Measurements from ENCODE around the gene CRABP2. TPM values are rescaled to one million over a fixed set of nuclear protein-coding genes. Genes with fewer than 3 reads are reported as not detected.

CRABP2 gene
- total RNA-seq, 1 experiment from 2014 or later: 1.1 TPM

DNA sequence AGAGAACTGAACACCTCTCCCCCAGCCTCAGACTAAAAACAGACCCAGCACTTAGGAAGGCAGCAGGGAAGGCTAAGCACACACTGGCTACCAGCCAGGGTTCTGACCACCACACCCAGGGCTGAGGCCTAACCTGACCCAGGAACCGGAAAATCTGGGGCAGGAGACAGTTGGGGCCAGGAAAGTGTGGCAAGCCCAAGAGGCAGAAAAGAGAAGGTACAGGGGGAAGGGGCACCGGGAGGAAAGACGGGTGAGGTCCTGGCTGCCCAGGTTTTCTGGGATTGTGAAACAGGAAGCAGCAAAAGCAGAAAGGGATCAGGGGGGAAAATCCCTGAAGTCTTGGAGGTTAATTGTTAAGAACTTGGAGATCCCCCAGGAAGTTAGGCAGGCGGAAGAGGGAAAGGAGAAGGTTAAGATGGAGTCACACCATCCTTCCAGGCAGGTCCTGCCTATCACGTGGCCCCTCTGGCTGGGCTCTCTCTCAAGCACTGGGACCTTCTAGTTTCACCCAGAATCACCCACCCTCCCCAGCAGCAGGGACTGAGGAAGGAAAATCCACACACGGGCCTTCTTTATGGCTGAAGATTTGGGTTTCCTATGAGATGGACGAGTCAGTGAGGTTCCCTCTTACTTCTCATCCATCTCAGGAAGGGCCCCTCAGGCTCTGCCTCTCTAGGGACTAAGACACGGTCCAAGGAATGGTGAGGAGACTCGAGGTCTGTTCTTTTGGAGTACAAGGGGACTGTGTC is 43.5 kb upstream of the CRABP2 start:
- Histone ChIP-seq H3K9me3 (ENCODE audit: low read depth, low read length, poor library complexity, severe bottlenecking) (no peaks in the 10 kb centered on the region), H3K4me3 (ENCODE audit: low read depth, low read length, poor library complexity, severe bottlenecking) (peak overlapping the region; percentile 92), H3K36me3 (ENCODE audit: insufficient read depth, low read length, poor library complexity, severe bottlenecking) (peaks cover 17% of the 10 kb centered on the region), H3K27me3 (replicated peaks; ENCODE audit: insufficient read depth, low read depth, low read length, poor library complexity) (no peaks in the 10 kb centered on the region), H3K4me1 (ENCODE audit: insufficient read depth, low read length, poor library complexity, severe bottlenecking) (peaks cover 44% of the 10 kb centered on the region), H3K27ac (ENCODE audit: low read depth, low read length, poor library complexity, severe bottlenecking) (peak overlapping the region; percentile 98)
- peak; percentile 29 for DNase-seq (ENCODE audit: low spot score)
- CTCF ChIA-PET: no interaction called here
- POLR2A ChIA-PET (ENCODE audit: low non-redundant PET): no interaction called here
- intact Hi-C loops (cut with micrococcal nuclease; ENCODE audit: unreplicated experiment): no loop called here
- BruUV-seq (replicated peaks): no TSS peak
- TF ChIP-seq, protein P1, sequence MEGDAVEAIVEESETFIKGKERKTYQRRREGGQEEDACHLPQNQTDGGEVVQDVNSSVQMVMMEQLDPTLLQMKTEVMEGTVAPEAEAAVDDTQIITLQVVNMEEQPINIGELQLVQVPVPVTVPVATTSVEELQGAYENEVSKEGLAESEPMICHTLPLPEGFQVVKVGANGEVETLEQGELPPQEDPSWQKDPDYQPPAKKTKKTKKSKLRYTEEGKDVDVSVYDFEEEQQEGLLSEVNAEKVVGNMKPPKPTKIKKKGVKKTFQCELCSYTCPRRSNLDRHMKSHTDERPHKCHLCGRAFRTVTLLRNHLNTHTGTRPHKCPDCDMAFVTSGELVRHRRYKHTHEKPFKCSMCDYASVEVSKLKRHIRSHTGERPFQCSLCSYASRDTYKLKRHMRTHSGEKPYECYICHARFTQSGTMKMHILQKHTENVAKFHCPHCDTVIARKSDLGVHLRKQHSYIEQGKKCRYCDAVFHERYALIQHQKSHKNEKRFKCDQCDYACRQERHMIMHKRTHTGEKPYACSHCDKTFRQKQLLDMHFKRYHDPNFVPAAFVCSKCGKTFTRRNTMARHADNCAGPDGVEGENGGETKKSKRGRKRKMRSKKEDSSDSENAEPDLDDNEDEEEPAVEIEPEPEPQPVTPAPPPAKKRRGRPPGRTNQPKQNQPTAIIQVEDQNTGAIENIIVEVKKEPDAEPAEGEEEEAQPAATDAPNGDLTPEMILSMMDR (conservative IDR thresholded peaks at IDR 0.05; ENCODE audit: low read depth, low read length): no peak
- TF ChIP-seq EZH2 (IDR thresholded peaks at IDR 0.05; ENCODE audit: borderline replicate concordance, low read depth, low read length, poor library complexity, severe bottlenecking): no peak

DNA sequence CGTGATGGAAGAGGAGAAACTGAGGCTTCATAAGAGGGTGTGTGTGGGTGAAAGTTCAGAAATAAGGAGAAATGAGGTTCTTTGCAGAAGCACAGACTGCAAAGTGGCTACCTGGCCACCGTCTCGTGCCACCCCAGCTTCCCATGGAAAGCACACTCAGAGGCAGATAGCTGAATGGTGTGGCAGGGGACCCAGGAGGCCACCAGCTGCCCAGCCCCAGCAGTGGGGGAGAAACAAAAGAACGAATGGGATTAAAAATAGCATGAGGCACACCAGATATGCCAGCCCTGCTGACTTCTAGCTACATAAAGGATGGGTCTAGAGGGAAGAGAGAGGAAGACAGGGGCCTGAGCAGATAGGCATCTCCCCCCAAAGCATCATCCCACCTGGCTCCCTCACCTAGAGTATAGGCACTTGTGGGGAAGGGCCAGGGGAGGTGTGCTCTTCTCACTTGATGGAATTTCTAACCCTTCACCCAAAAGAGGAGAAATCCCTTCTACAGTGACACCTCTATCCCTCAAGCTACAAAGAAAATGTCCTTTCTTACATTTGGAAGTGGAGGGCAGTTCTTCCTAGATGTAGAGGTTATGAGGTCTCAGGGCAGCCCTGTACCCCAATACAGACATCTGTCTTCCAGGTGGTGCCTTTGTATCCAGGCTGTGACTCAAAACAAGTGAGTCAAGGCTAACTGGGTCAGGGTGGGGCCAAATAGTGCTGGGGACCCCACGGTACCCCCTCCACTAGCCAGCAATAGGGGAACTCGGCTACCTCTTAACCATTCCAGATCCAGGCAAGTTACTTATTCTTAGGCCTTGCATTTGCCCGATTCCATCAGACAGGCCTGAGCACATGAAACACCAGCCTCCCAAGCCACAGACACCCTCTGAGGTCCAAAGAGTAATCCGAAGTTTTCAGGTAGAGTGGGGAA is 42.6 kb upstream of the CRABP2 start:
- Histone ChIP-seq H3K4me3 (ENCODE audit: low read depth, low read length, poor library complexity, severe bottlenecking) (peak overlapping the region; percentile 92), H3K4me1 (ENCODE audit: insufficient read depth, low read length, poor library complexity, severe bottlenecking) (peaks cover 42% of the 10 kb centered on the region), H3K27ac (ENCODE audit: low read depth, low read length, poor library complexity, severe bottlenecking) (peak overlapping the region; percentile 98), H3K9me3 (ENCODE audit: low read depth, low read length, poor library complexity, severe bottlenecking) (no peaks in the 10 kb centered on the region), H3K36me3 (ENCODE audit: insufficient read depth, low read length, poor library complexity, severe bottlenecking) (peaks cover 26% of the 10 kb centered on the region), H3K27me3 (replicated peaks; ENCODE audit: insufficient read depth, low read depth, low read length, poor library complexity) (no peaks in the 10 kb centered on the region)
- CTCF ChIA-PET: interaction anchor here (1.3 kb wide), 1 partner anchor 19 kb away, joined by 4 read pairs; the partner anchor contains the start of gene PRCC
- POLR2A ChIA-PET (ENCODE audit: low non-redundant PET): interaction anchor here (0.5 to 0.6 kb wide), 2 partner anchors 26 to 170 kb away, joined by 4 read pairs; no protein-coding TSS in a partner anchor
- intact Hi-C loops (cut with micrococcal nuclease; ENCODE audit: unreplicated experiment): no loop called here
- BruUV-seq (replicated peaks): no TSS peak
- peak; percentile 45 for DNase-seq (ENCODE audit: low spot score)
- TF ChIP-seq EZH2 (IDR thresholded peaks at IDR 0.05; ENCODE audit: borderline replicate concordance, low read depth, low read length, poor library complexity, severe bottlenecking): no peak
- TF ChIP-seq, protein P1 (conservative IDR thresholded peaks at IDR 0.05; ENCODE audit: low read depth, low read length): no peak

All from A673 (cell line).